GM20000 (cell line): ENCODE data around the gene PPFIA2.

Source experiments
- DNase-seq: peaks from one replicate; pipeline ENCODE4 v3.0.0; 2012; ENCODE audit warnings: low spot score
- TF ChIP-seq, protein P1 (sequence below): IDR thresholded peaks from 2 replicates; pipeline ENCODE4 v1.5.1; 2012; ENCODE audit warnings: mild to moderate bottlenecking, control low read depth; ENCODE audit errors: extremely low read depth, missing control alignments

The PPFIA2 gene

DNA sequence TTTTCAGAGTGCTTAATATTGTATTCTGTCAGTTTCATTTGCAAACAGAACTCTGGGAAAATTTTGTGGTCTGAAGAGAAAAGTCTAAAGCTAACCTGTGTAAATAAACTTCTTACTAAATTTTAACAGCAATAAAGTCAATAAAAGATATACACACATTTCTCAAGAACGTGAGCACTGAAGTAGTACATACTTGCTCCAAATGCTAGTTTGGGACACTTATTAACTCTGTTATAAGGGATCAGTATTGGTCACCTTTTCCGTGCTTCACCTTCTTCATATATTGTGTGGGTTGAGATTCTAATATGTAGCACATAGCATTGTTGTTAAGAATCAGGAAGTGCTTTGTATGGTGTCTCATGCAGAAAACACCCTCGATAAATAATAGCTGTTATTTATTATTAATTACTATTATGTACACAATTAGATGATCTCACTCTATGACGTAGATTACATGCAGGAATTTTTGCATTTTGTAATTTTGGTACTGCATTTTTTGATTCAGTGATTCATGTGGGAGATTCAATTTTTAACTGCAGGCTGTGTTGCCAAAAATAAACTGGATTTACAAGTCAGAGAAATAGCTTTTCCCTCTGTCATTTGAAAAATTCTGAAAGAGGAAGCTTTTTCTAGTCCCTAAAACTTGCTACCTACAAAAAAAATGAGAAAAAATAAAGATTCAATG lies 380.4 kb downstream of the PPFIA2 start:
- TF ChIP-seq, protein P1, sequence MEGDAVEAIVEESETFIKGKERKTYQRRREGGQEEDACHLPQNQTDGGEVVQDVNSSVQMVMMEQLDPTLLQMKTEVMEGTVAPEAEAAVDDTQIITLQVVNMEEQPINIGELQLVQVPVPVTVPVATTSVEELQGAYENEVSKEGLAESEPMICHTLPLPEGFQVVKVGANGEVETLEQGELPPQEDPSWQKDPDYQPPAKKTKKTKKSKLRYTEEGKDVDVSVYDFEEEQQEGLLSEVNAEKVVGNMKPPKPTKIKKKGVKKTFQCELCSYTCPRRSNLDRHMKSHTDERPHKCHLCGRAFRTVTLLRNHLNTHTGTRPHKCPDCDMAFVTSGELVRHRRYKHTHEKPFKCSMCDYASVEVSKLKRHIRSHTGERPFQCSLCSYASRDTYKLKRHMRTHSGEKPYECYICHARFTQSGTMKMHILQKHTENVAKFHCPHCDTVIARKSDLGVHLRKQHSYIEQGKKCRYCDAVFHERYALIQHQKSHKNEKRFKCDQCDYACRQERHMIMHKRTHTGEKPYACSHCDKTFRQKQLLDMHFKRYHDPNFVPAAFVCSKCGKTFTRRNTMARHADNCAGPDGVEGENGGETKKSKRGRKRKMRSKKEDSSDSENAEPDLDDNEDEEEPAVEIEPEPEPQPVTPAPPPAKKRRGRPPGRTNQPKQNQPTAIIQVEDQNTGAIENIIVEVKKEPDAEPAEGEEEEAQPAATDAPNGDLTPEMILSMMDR, result no peak
- no peak for DNase-seq

DNA sequence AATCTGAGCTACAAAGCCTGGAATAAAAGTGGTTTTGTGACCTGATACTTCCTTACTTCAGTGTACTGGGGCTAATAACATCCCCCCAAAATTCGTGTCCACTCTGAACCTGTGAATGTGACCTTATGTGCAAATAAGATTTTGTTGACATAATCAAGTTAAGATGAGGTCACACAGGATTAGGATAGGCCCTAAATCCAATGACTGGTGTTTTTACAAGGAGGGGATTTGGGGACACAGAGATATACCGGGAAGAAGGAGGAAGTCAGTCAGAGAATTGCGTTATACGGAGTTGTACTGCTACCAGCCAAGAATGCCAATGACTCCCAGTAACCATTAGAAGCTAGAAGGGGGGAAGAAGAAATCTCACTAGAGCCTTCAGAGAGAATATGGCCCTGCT lies 381.4 kb downstream of the PPFIA2 start:
- TF ChIP-seq, protein P1, result no peak

DNA sequence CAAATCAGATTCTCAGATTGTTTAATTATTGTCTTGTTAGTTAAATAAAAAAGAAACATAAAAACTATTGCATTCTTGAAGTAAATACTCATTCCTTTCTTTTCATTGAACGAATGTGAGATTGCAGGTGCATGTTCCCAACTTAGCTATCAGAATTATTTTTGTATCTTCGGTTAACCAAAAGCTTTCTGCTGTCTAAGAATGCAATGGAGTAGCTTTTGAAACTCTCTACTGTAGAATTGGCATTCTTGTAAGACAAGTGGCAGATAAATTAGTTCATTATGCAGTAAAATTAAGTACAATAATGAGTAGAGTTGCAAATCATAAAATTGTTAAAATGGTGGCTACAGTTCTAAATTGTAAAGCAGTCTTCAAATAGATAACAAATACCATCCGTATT lies 383.2 kb downstream of the PPFIA2 start:
- DNase-seq, result no peak
- TF ChIP-seq, protein P1, result no peak

More for the DNA sequence above, 381.4 kb downstream of the PPFIA2 start:
- no peak for DNase-seq

DNA sequence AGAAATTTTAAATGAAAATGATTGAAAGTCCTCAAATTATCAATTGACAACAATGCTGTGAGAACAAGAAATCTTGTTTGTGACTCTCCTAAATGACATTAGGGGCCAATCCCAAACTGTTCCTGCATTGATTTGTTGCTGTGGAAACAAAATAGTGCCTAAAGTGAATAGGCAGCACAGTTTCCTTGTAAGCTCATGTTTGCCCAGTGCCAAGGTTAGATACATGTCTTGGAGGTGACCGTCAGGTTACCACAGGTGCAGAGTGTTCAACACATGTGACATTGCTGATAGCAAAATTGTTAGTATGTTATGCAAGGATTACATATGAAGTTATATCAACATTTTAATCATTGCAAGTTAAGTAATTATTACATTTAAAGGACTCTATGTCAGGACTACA lies 388.7 kb downstream of the PPFIA2 start:
- DNase-seq, result no peak
- TF ChIP-seq, protein P1, result no peak

DNA sequence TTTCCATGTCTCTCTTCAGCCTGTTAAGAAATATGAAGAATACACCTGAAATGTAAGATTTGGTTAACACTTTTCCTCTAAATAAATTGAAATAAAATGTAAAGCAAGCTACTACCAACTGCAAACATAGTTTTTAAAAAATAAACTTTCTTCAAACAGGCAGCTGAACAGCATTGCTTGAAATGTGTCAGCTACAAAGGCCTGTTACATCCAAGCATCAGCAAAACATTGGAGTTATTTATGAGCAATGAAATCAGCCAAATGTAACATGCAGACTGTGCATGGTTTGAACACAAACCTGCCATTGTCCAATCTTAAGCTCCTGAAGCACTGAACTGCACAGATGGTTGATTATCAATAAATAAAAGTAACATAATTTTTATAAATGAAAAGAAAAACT lies 390.0 kb downstream of the PPFIA2 start:
- TF ChIP-seq, protein P1, result no peak
- DNase-seq, result no peak

DNA sequence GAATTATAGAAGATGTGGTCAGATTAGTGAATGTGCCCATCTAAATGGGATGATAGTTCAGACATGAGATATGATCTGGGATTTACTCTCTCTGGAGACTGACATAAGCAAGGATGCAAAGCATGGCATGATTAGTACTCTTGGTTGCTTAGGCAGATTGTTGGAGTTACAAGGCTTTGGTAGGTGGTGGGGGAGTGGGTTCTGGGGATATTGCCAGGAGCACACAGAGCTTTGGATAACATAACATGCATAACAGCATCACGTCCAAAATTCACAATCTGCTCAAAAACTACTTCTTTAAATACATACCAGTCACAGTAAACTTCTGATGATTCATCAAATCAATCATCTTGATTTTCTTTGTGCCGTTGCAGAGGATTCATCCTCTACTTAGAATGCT lies 393.9 kb downstream of the PPFIA2 start:
- TF ChIP-seq, protein P1, result no peak
- no peak for DNase-seq

DNA sequence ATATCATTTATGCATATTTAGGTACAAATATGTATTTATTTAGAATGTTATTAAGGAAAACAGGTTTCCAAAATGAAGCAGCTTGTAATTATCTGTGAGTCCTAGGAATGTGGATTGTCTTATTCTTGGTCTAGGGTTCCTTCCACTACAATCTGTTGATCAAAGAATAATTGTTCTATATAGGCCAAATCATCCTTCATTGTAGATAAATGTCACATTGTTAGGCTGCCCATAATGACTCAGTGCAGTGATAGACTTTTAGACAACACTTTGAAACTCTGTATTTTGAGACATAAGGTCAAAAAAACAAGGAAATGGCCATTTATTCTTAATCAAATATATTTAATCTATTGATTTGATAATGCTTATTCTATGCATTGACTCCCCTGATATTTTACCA lies 398.2 kb downstream of the PPFIA2 start:
- DNase-seq, result no peak
- TF ChIP-seq, protein P1, result no peak
